Iris pigment epithelial cell (primary cell): ENCODE data around the gene ZNF341.
"Not testable (repeated sequence)": the region's sequence is repeated elsewhere in the genome, so short reads cannot be mapped to it uniquely, and the experiment has no call there.

Experiments used
- DNase-seq: peaks from one replicate; pipeline ENCODE4 v3.0.0-alpha.2; 2011; ENCODE audit warnings: low read depth

ZNF341 gene

GRCh38 chr20:33770005-33770404, 38.2 kb downstream of the ZNF341 start:
- no peak for DNase-seq

- no peak for DNase-seq
These were observed 40.1 kb downstream of the ZNF341 start for GRCh38 chr20:33771938-33772337.

- no peak for DNase-seq
These were observed 40.6 kb downstream of the ZNF341 start for GRCh38 chr20:33772439-33772838.

GRCh38 chr20:33773412-33774089, 41.8 kb downstream of the ZNF341 start:
- DNase-seq: no peak

GRCh38 chr20:33777816-33778215, 46.0 kb downstream of the ZNF341 start:
- DNase-seq: no peak

GRCh38 chr20:33781133-33781532, 49.3 kb downstream of the ZNF341 start:
- DNase-seq: no peak

- no peak for DNase-seq
These were observed 50.1 kb downstream of the ZNF341 start for GRCh38 chr20:33781945-33782344.

- DNase-seq: no peak
These were observed 51.5 kb downstream of the ZNF341 start for GRCh38 chr20:33783256-33783655.

- no peak for DNase-seq
These were observed 52.0 kb downstream of the ZNF341 start for GRCh38 chr20:33783818-33784217.

GRCh38 chr20:33784225-33784624, 52.4 kb downstream of the ZNF341 start:
- no peak for DNase-seq

GRCh38 chr20:33785503-33785902, 53.7 kb downstream of the ZNF341 start:
- DNase-seq: no peak

GRCh38 chr20:33787253-33787891, 55.6 kb downstream of the ZNF341 start:
- DNase-seq: no peak

- DNase-seq: no peak
These were observed 56.7 kb downstream of the ZNF341 start for GRCh38 chr20:33788351-33789049.

GRCh38 chr20:33789109-33789857, 57.5 kb downstream of the ZNF341 start:
- peak; percentile 98 for DNase-seq

- DNase-seq: no peak
These were observed 58.0 kb downstream of the ZNF341 start for GRCh38 chr20:33789858-33790182.

GRCh38 chr20:33790566-33790965, 58.8 kb downstream of the ZNF341 start:
- DNase-seq: no peak

GRCh38 chr20:33791021-33791420, 59.2 kb downstream of the ZNF341 start:
- no peak for DNase-seq

- DNase-seq: no peak
These were observed 59.7 kb downstream of the ZNF341 start for GRCh38 chr20:33791540-33791939.

- DNase-seq: peak; percentile 60
These were observed 60.3 kb downstream of the ZNF341 start for GRCh38 chr20:33791959-33792597.

- not testable (repeated sequence) for DNase-seq
These were observed 60.8 kb downstream of the ZNF341 start for GRCh38 chr20:33792598-33792989.

GRCh38 chr20:33793011-33793931, 61.5 kb downstream of the ZNF341 start:
- peak; percentile 43 for DNase-seq
